PFSK-1 (cell line): ENCODE data around the gene MYB.

Experiments used
- POLR2AphosphoS5 ChIP-seq: IDR thresholded peaks from 2 replicates; pipeline ENCODE4 v1.6.1; 2012; ENCODE audit warnings: low read depth, mild to moderate bottlenecking, control low read depth, low read length, moderate library complexity
- REST ChIP-seq, 2 experiments: IDR thresholded peaks; 2 replicates each; pipeline versions ENCODE4 v1.6.1 to v1.8.0; 2011 to 2012; ENCODE audit warnings: low read depth in 2 of 2, low read length in 2 of 2, control low read depth in 1 of 2, inconsistent platforms in 1 of 2, mild to moderate bottlenecking in 1 of 2, moderate library complexity in 1 of 2; ENCODE audit not compliant: insufficient read depth in 1 of 2
- SIN3A ChIP-seq: IDR thresholded peaks from 2 replicates; pipeline ENCODE4 v1.6.1; 2012; ENCODE audit warnings: mild to moderate bottlenecking, low read length, moderate library complexity, borderline replicate concordance; ENCODE audit not compliant: insufficient read depth

DNA sequence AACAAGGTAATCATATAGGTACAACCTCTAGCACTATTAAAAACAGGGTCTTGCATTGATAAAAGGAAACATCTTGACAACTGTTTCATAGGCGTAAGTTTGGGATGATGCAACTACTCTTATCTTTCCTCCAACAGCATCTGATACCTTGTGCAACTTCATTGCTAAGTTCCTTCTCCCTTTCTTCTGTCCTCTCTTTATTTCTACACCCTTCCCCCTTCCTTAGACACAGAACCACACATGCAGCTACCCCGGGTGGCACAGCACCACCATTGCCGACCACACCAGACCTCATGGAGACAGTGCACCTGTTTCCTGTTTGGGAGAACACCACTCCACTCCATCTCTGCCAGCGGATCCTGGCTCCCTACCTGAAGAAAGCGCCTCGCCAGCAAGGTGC lies 14.4 kb downstream of the MYB start:
- TF ChIP-seq SIN3A (no peak), POLR2AphosphoS5 (no peak), REST (IDR thresholded peaks at IDR 0.05; ENCODE audit: insufficient read depth in 1 of 2, low read depth in 2 of 2, low read length in 2 of 2) (no peak)
